HCT116 (cell line): ENCODE results near the gene PTPN4. TPM values are rescaled to one million over a fixed set of nuclear protein-coding genes. Genes with fewer than 3 reads are reported as not detected.

ENCODE experiments used
- ATAC-seq: fragments of 200-7000 bp; cut with Tn5 transposase; 2 replicates; pipeline ENCODE4 v1.9.1; 2020; ENCODE audit warnings: mild to moderate bottlenecking, moderate library complexity
- BruUV-seq: library from RNA; stranded (reverse); fragments of 400-500 nt; replicated peaks from 2 replicates; lab custom pipeline; 2021; lab: Mats Ljungman, UMichigan
- CTCF ChIA-PET: fragments of 300-600 bp; sonication (Branson Sonifier 250); formaldehyde crosslinking; loops from one replicate; lab custom pipeline; 2021; ENCODE audit warnings: antibody characterized with exemption; lab: Charles Lee
- POLR2A ChIA-PET: fragments of 300-600, 350-600 bp; sonication (Branson Sonifier 250); formaldehyde crosslinking; loops from one replicate; lab custom pipeline; 2021; ENCODE audit warnings: antibody characterized with exemption; lab: Charles Lee
- RAD21 ChIA-PET, 2 experiments: fragments of 300-600 bp; sonication (Branson Sonifier 250); formaldehyde crosslinking; loops; one replicate each; lab custom pipeline; 2023; ENCODE audit warnings: low total read pairs in 2 of 2; ENCODE audit not compliant: uncharacterized antibody in 2 of 2, unreplicated experiment in 2 of 2, low non-redundant PET in 1 of 2; lab: Charles Lee
- DNase-seq: peaks from one replicate; pipeline ENCODE4 v3.0.0-alpha.2; 2010; ENCODE audit warnings: low read depth, low spot score
- H2AFZ ChIP-seq: fragments of 200-600 bp; shearing (Covaris generic), sonication (generic); 2 replicates; pipeline ENCODE4 v1.6.1; 2017; ENCODE audit warnings: low read depth, mixed run types, mixed read lengths, antibody characterized with exemption, low read length; ENCODE audit not compliant: poor library complexity, severe bottlenecking
- H3K27ac ChIP-seq: 2 replicates; pipeline ENCODE4 v1.5.1; 2012; ENCODE audit warnings: low read depth, low read length
- H3K27me3 ChIP-seq: fragments of 200-600 bp; sonication (generic); 2 replicates; pipeline ENCODE4 v1.6.1; 2016; ENCODE audit warnings: mixed run types, low read length, mixed read lengths; ENCODE audit not compliant: insufficient read depth
- H3K36me3 ChIP-seq, 2 experiments: fragments of 200-500 bp in 1 of 2; fragments of 200-600 bp in 1 of 2; sonication (Bioruptor generic) in 1 of 2; sonication (generic) in 1 of 2; 2 replicates each; pipeline versions ENCODE4 v1.5.1 to v1.6.1; 2014 to 2016; ENCODE audit warnings: low read length in 2 of 2, inconsistent platforms in 1 of 2, mixed read lengths in 1 of 2, mixed run types in 1 of 2; ENCODE audit not compliant: insufficient read depth in 2 of 2, control insufficient read depth in 1 of 2
- H3K4me1 ChIP-seq, 2 experiments: fragments of 200-600 bp in 1 of 2; sonication (generic) in 1 of 2; 2 replicates each; pipeline versions ENCODE4 v1.5.1 to v1.6.1; 2012 to 2017; ENCODE audit warnings: low read length in 2 of 2, inconsistent platforms in 1 of 2, mild to moderate bottlenecking in 1 of 2, mixed read lengths in 1 of 2, mixed run types in 1 of 2, moderate library complexity in 1 of 2; ENCODE audit not compliant: insufficient read depth in 2 of 2, control insufficient read depth in 1 of 2
- H3K4me2 ChIP-seq: fragments of 200-600 bp; sonication (generic); 2 replicates; pipeline ENCODE4 v1.6.1; 2017; ENCODE audit warnings: mixed run types, low read length, mixed read lengths
- H3K4me3 ChIP-seq, 2 experiments: fragments of 200-600 bp in 1 of 2; sonication (generic) in 1 of 2; replicated peaks in 1 of 2; 2 replicates each; pipeline ENCODE4 v1.5.1; 2011 to 2016; ENCODE audit warnings: low read length in 2 of 2, control low read depth in 1 of 2, low read depth in 1 of 2, mild to moderate bottlenecking in 1 of 2, mixed read lengths in 1 of 2, mixed run types in 1 of 2
- H3K79me2 ChIP-seq: fragments of 200-600 bp; sonication (generic); 2 replicates; pipeline ENCODE4 v1.6.1; 2017; ENCODE audit warnings: mild to moderate bottlenecking, mixed run types, low read length, moderate library complexity, mixed read lengths; ENCODE audit not compliant: insufficient read depth
- H3K9ac ChIP-seq: fragments of 200-600 bp; sonication (generic); 2 replicates; pipeline ENCODE4 v1.6.1; 2016; ENCODE audit warnings: low read length, mixed read lengths
- H3K9me2 ChIP-seq: fragments of 200-600 bp; sonication (generic), shearing (Covaris generic); 2 replicates; pipeline ENCODE4 v1.6.1; 2017; ENCODE audit warnings: mixed run types, mild to moderate bottlenecking, moderate library complexity; ENCODE audit not compliant: insufficient read depth
- H3K9me3 ChIP-seq, 2 experiments: fragments of 200-500 bp in 1 of 2; fragments of 200-600 bp in 1 of 2; sonication (Bioruptor generic) in 1 of 2; sonication (generic) in 1 of 2; 2 replicates each; pipeline ENCODE4 v1.6.1; 2014 to 2017; ENCODE audit warnings: low read length in 2 of 2, mixed read lengths in 2 of 2, inconsistent platforms in 1 of 2, low read depth in 1 of 2, mild to moderate bottlenecking in 1 of 2, mixed run types in 1 of 2, moderate library complexity in 1 of 2; ENCODE audit not compliant: control insufficient read depth in 1 of 2, insufficient read depth in 1 of 2
- H4K20me1 ChIP-seq: fragments of 200-600 bp; sonication (generic), shearing (Covaris generic); 2 replicates; pipeline ENCODE4 v1.6.1; 2017; ENCODE audit warnings: mixed run types, mild to moderate bottlenecking, moderate library complexity; ENCODE audit not compliant: insufficient read depth
- ATF3 ChIP-seq: IDR thresholded peaks from 2 replicates; pipeline ENCODE4 v1.6.1; 2012
- CBX3 ChIP-seq: IDR thresholded peaks from 2 replicates; pipeline ENCODE4 v1.6.1; 2012; ENCODE audit warnings: low read depth
- CTCF ChIP-seq, 3 experiments: fragments of 200-600 bp in 1 of 3; sonication (generic) in 1 of 3; IDR thresholded peaks in 2 of 3; conservative IDR thresholded peaks in 1 of 3; 2 replicates each; pipeline ENCODE4 v1.5.1; 2012 to 2017; ENCODE audit warnings: low read depth in 2 of 3, low read length in 2 of 3, antibody characterized with exemption in 1 of 3, borderline replicate concordance in 1 of 3, control low read depth in 1 of 3, mild to moderate bottlenecking in 1 of 3, mixed read lengths in 1 of 3, mixed run types in 1 of 3, moderate library complexity in 1 of 3; ENCODE audit not compliant: insufficient read depth in 1 of 3
- EGR1 ChIP-seq: IDR thresholded peaks from 2 replicates; pipeline ENCODE4 v1.6.1; 2012; ENCODE audit warnings: low read depth
- EZH2phosphoT487 ChIP-seq: fragments of 200-600 bp; IDR thresholded peaks from 2 replicates; pipeline ENCODE4 v1.6.1; 2018; ENCODE audit warnings: antibody characterized with exemption, borderline replicate concordance
- POLR2AphosphoS5 ChIP-seq: IDR thresholded peaks from 2 replicates; pipeline ENCODE4 v1.6.1; 2011; ENCODE audit warnings: mild to moderate bottlenecking, low read depth, low read length, moderate library complexity
- RAD21 ChIP-seq: IDR thresholded peaks from 2 replicates; pipeline ENCODE4 v1.6.1; 2012; ENCODE audit warnings: low read depth, mild to moderate bottlenecking
- REST ChIP-seq: IDR thresholded peaks from 2 replicates; pipeline ENCODE4 v1.6.1; 2012; ENCODE audit warnings: low read depth
- SRF ChIP-seq: IDR thresholded peaks from 2 replicates; pipeline ENCODE4 v1.6.1; 2012; ENCODE audit warnings: low read depth
- TCF7L2 ChIP-seq: IDR thresholded peaks from 2 replicates; pipeline ENCODE4 v1.7.0; 2011; ENCODE audit warnings: borderline replicate concordance, inconsistent platforms; ENCODE audit not compliant: insufficient read depth, insufficient read length; ENCODE audit errors: extremely low read depth
- YY1 ChIP-seq: IDR thresholded peaks from 2 replicates; pipeline ENCODE4 v1.6.1; 2011; ENCODE audit warnings: low read length, low read depth, moderate library complexity, mild to moderate bottlenecking; ENCODE audit not compliant: insufficient replicate concordance; ENCODE audit errors: extremely low read depth
- ZBTB33 ChIP-seq: IDR thresholded peaks from 2 replicates; pipeline ENCODE4 v1.6.1; 2011; ENCODE audit warnings: mild to moderate bottlenecking, low read length, moderate library complexity; ENCODE audit not compliant: insufficient replicate concordance; ENCODE audit errors: extremely low read depth
- intact Hi-C: fragments of 100-400 bp; cut with micrococcal nuclease; formaldehyde crosslinking; loops from 2 replicates; pipeline ENCODE4 v1.10.0; 2022
- total RNA-seq: library from RNA; stranded (reverse); gene quantifications from one replicate; pipeline ENCODE4 v1.2.1, GENCODE V29; 2021; ENCODE audit not compliant: unreplicated experiment

The PTPN4 gene
- total RNA-seq, 1 experiment from 2014 or later = 38.4 TPM

GRCh38 chr2:119859528-119859927 is 99.8 kb downstream of the PTPN4 start:
- Histone ChIP-seq H3K4me1 (peaks cover 0 to 11% of the 10 kb centered on the region in 2 experiments; a peak in 1 of 4 replicates), H3K27ac (no peak overlapping the region), H3K9me2 (no peaks in the 10 kb centered on the region), H3K4me3 (no peak overlapping the region), H3K27me3 (no peaks in the 10 kb centered on the region), H3K9ac (no peak overlapping the region), H4K20me1 (no peaks in the 10 kb centered on the region; the same call in 1 of the 2 replicates), H3K36me3 (no peaks in the 10 kb centered on the region), H3K9me3 (no peaks in the 10 kb centered on the region), H3K79me2 (peaks cover 8% of the 10 kb centered on the region), H2AFZ (no peak overlapping the region), H3K4me2 (no peak overlapping the region)
- ChIA-PET POLR2A (no interaction called here), CTCF (no interaction called here), RAD21 (no interaction called here)
- BruUV-seq = no TSS peak
- TF ChIP-seq RAD21 (no peak), TCF7L2 (no peak), ATF3 (no peak), EZH2phosphoT487 (no peak), ZBTB33 (no peak), SRF (no peak)
- ATAC-seq = no peak
- intact Hi-C loops = no loop called here
- DNase-seq = no peak

GRCh38 chr2:119860924-119861323 is 101.2 kb downstream of the PTPN4 start:
- ChIA-PET CTCF (no interaction called here), POLR2A (no interaction called here), RAD21 (no interaction called here)
- no peak overlapping the region for H3K9ac ChIP-seq
- H3K9me3 ChIP-seq = no peaks in the 10 kb centered on the region
- no peak overlapping the region for H3K27ac ChIP-seq
- no peak for DNase-seq
- no TSS peak for BruUV-seq
- no peaks in the 10 kb centered on the region for H3K36me3 ChIP-seq
- H3K9me2 ChIP-seq = no peaks in the 10 kb centered on the region
- no peaks in the 10 kb centered on the region for H3K27me3 ChIP-seq
- H3K4me1 ChIP-seq = peaks cover 0 to 14% of the 10 kb centered on the region in 2 experiments; a peak in 1 of 4 replicates
- intact Hi-C loops = no loop called here
- ATAC-seq = no peak
- no peak overlapping the region for H2AFZ ChIP-seq
- H3K79me2 ChIP-seq = peaks cover 5% of the 10 kb centered on the region; the same call in 1 of the 2 replicates
- no peaks in the 10 kb centered on the region; the same call in 1 of the 2 replicates for H4K20me1 ChIP-seq
- H3K4me2 ChIP-seq = no peak overlapping the region
- H3K4me3 ChIP-seq = no peak overlapping the region
- TF ChIP-seq YY1 (no peak), CTCF (IDR thresholded peaks at IDR 0.05 in 2 of 3, conservative IDR thresholded peaks at IDR 0.05 in 1 of 3; ENCODE audit: borderline replicate concordance in 1 of 3, insufficient read depth in 1 of 3, low read depth in 2 of 3, low read length in 2 of 3) (no peak), REST (no peak), EZH2phosphoT487 (no peak), CBX3 (no peak), POLR2AphosphoS5 (no peak), EGR1 (no peak)
